WERI-Rb-1 (cell line): Measurements from ENCODE around the gene GRPEL1.

Experiments used
- DNase-seq: peaks from one replicate; pipeline ENCODE4 v3.0.0-alpha.2; 2020
- H3K27ac ChIP-seq: fragments of 250-450 bp; sonication (Bioruptor Pico); 2 replicates; pipeline ENCODE4 v1.5.1; 2020; ENCODE audit warnings: mild to moderate bottlenecking, moderate library complexity
- H3K27me3 ChIP-seq: fragments of 250-450 bp; sonication (Bioruptor Pico); 2 replicates; pipeline ENCODE4 v1.5.1; 2021; ENCODE audit warnings: mild to moderate bottlenecking, low read depth, moderate library complexity; ENCODE audit not compliant: insufficient read depth, severe bottlenecking
- H3K36me3 ChIP-seq: fragments of 250-450 bp; sonication (Bioruptor Pico); 2 replicates; pipeline ENCODE4 v1.5.1; 2020; ENCODE audit warnings: mild to moderate bottlenecking, moderate library complexity
- H3K4me3 ChIP-seq: 2 replicates; pipeline ENCODE4 v1.5.1; 2011; ENCODE audit warnings: low read depth, mild to moderate bottlenecking, control low read depth, low read length
- H3K9me3 ChIP-seq: fragments of 250-450 bp; sonication (Bioruptor Pico); 2 replicates; pipeline ENCODE4 v1.5.1; 2021; ENCODE audit warnings: mild to moderate bottlenecking, moderate library complexity; ENCODE audit not compliant: severe bottlenecking
- TF ChIP-seq, protein P1 (sequence below): IDR thresholded peaks from 2 replicates; pipeline ENCODE4 v1.5.1; 2011; ENCODE audit warnings: low read depth, mild to moderate bottlenecking, control low read depth, inconsistent platforms, low read length

GRPEL1 gene

DNA sequence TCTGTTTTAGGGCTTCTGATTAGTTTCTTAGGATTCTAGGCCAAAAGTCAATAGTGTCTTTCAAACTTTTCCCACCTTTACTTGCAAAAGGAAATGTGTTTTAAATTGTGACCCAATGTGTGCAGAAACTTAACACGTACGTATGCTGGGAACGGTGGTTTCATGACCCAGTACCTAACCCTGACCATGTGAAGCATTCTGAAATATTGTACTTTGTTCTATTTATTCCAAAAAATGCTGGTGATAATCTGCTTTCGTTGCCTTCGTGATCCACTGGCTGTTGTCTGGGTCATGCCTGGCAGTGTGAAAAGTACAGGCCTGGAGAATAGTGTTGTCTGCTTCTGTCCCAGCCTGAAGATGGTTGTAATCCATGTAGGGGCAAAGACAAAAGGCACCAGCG is 51.4 kb downstream of the GRPEL1 start:
- Histone ChIP-seq H3K27me3 (no peaks in the 10 kb centered on the region), H3K27ac (no peak overlapping the region), H3K36me3 (peaks cover 70% of the 10 kb centered on the region), H3K9me3 (no peaks in the 10 kb centered on the region), H3K4me3 (no peak overlapping the region)
- DNase-seq = no peak
- TF ChIP-seq, protein P1, sequence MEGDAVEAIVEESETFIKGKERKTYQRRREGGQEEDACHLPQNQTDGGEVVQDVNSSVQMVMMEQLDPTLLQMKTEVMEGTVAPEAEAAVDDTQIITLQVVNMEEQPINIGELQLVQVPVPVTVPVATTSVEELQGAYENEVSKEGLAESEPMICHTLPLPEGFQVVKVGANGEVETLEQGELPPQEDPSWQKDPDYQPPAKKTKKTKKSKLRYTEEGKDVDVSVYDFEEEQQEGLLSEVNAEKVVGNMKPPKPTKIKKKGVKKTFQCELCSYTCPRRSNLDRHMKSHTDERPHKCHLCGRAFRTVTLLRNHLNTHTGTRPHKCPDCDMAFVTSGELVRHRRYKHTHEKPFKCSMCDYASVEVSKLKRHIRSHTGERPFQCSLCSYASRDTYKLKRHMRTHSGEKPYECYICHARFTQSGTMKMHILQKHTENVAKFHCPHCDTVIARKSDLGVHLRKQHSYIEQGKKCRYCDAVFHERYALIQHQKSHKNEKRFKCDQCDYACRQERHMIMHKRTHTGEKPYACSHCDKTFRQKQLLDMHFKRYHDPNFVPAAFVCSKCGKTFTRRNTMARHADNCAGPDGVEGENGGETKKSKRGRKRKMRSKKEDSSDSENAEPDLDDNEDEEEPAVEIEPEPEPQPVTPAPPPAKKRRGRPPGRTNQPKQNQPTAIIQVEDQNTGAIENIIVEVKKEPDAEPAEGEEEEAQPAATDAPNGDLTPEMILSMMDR = no peak

DNA sequence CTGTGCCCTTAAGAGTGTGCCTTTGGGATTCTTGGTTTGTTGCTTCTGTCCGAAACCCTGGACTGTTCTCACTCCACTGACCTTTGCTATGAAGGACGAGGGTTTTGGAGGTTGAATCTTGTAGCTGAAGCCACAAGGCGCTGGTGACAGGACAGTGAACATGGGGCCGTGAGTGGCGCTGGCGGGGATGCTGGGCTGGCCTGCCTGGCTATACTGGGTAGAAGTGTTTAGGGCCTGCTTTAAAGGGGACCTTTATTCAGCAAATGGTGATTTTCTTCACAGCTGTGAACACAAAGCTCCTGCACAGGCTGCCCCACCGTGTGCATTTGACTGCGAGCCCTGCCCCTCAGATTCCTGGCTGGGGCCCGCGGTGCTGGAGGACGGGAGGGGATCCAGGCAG is 51.8 kb downstream of the GRPEL1 start:
- Histone ChIP-seq H3K27ac (no peak overlapping the region), H3K36me3 (peaks cover 70% of the 10 kb centered on the region), H3K27me3 (no peaks in the 10 kb centered on the region), H3K9me3 (no peaks in the 10 kb centered on the region), H3K4me3 (no peak overlapping the region)
- no peak for DNase-seq
- TF ChIP-seq, protein P1 = no peak

DNA sequence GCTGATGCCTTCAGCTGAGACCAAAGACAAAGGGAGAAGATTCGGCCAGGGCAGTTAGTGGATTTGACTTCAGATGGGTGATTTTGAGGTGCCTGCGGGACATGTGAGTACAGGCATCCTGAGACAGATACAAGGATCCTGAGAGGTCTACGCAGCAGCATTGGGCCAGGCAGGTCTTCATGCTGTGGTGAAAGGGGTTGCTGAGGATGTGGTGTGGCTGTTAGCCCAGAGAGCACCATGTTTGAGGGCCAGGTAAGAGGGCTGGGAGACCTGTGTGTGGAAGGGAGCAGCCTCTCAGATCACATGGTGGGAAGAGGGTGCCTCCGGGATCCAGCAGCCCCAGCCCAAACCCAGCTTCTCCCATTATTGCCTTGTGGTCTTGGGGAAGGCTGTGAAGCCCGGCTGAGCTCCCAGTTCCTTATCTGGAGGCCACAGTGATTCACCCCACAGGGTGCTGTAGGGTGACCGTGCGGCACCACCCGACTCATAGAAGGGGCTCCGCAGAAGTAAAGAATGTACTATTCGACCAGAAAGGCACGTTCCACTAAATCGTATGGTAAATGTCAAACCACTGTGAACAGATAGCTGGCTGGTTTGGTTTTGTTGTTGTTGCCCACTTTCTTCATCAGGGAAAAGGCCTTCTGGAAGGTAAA is 52.4 kb downstream of the GRPEL1 start:
- Histone ChIP-seq H3K9me3 (no peaks in the 10 kb centered on the region), H3K27ac (no peak overlapping the region), H3K27me3 (no peaks in the 10 kb centered on the region), H3K36me3 (peaks cover 70% of the 10 kb centered on the region), H3K4me3 (no peak overlapping the region)
- TF ChIP-seq, protein P1 = no peak
- DNase-seq = no peak

DNA sequence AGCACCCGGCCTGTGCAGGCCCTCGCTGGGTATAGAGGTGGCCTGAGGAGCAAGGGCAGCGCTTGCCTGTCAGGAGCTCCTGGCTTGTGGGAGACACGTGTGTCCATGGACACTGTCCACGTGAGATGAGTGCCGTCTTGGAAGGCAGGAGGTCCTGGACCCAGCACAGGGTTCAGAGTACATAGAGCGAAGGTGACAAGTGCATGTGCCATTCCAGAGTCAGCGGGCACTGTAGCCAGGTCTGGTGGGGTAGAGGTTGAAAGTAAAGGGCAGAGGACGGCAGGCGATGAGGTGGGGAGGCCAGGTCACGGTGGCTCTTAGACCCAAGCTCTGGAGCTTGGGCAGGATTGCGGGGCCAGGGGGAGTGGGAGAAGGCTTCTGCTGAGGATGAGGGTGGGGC is 53.0 kb downstream of the GRPEL1 start:
- no peak overlapping the region for H3K27ac ChIP-seq
- no peak for DNase-seq
- H3K4me3 ChIP-seq = no peak overlapping the region
- no peaks in the 10 kb centered on the region for H3K9me3 ChIP-seq
- peaks cover 77% of the 10 kb centered on the region for H3K36me3 ChIP-seq
- H3K27me3 ChIP-seq = no peaks in the 10 kb centered on the region
- TF ChIP-seq, protein P1 = no peak

DNA sequence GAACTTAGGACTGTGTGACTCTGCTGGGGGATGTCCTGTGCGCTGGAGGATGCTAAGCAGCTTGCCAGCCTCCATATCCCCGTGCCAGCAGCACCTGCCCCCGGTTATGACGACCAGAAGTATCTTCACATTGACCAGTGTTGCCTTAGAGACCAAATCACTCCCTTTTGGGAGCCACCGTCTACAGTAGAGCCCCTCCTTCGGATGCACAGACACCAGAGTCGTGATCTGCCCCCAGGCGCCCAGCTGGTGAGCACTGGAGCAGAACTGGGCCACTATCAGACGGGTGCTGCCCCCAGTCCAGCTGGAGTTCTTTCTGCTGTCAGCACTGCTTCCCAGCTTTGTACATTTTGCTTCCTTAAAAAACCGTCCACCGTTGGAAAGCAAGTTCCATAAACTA is 54.7 kb downstream of the GRPEL1 start:
- Histone ChIP-seq H3K4me3 (no peak overlapping the region), H3K27me3 (no peaks in the 10 kb centered on the region), H3K9me3 (no peaks in the 10 kb centered on the region), H3K36me3 (peaks cover 91% of the 10 kb centered on the region), H3K27ac (no peak overlapping the region)
- no peak for DNase-seq
- TF ChIP-seq, protein P1 = no peak

DNA sequence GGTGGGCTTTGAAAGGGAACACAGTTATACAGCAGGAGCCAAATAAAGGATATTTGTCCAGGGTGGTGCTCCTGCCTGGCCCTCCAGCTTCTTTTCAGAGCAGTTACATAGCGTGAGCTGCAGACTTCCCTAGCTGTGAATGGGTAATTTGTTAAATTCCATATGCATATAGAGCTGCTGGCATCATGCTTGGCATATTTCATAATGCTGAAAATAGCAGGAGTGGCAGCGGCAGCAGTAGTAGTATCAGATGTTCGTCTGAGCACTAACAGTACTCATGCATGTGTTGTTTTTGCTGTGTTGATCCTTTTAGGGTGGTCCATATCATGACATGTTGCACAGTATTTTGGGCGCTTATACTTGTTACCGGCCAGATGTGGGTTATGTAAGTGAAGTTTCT is 58.3 kb downstream of the GRPEL1 start:
- Histone ChIP-seq H3K27me3 (no peaks in the 10 kb centered on the region), H3K27ac (no peak overlapping the region), H3K36me3 (peaks cover 82% of the 10 kb centered on the region), H3K4me3 (no peak overlapping the region), H3K9me3 (no peaks in the 10 kb centered on the region)
- TF ChIP-seq, protein P1 = no peak
- DNase-seq = no peak
